WTC11 (cell line): ENCODE measurements around the gene PHLDB1. TPM values are rescaled to one million over a fixed set of nuclear protein-coding genes. Genes with fewer than 3 reads are reported as not detected.

Experiments
- ATAC-seq: fragments of 200-7000 bp; cut with Tn5 transposase; 2 replicates; pipeline ENCODE4 v1.10.0; 2021; ENCODE audit warnings: mild to moderate bottlenecking, moderate library complexity
- CTCF ChIA-PET: fragments of 300-600 bp; sonication (Branson Sonifier 250); formaldehyde crosslinking; loops from one replicate; lab custom pipeline; 2021; ENCODE audit warnings: antibody characterized with exemption; lab: Charles Lee
- POLR2A ChIA-PET: fragments of 350-600 bp; sonication (Branson Sonifier 250); formaldehyde crosslinking; loops from one replicate; lab custom pipeline; 2021; ENCODE audit warnings: antibody characterized with exemption; lab: Charles Lee
- DNase-seq: peaks from one replicate; pipeline ENCODE4 v3.0.0; 2021; ENCODE audit warnings: low spot score
- H3K27ac Mint-ChIP-seq: 2 replicates; pipeline ENCODE4 v1.8.0; 2021; ENCODE audit warnings: mixed read lengths
- H3K27me3 Mint-ChIP-seq: 2 replicates; pipeline ENCODE4 v1.8.0; 2021; ENCODE audit warnings: low read depth, mild to moderate bottlenecking, moderate library complexity, mixed read lengths
- H3K36me3 Mint-ChIP-seq: 2 replicates; pipeline ENCODE4 v1.8.0; 2021; ENCODE audit warnings: mixed read lengths
- H3K4me1 Mint-ChIP-seq: 2 replicates; pipeline ENCODE4 v1.8.0; 2022; ENCODE audit warnings: mixed read lengths
- H3K4me3 Mint-ChIP-seq: 2 replicates; pipeline ENCODE4 v1.8.0; 2021; ENCODE audit warnings: mild to moderate bottlenecking, moderate library complexity, mixed read lengths
- H3K9me3 Mint-ChIP-seq: 2 replicates; pipeline ENCODE4 v1.8.0; 2021; ENCODE audit warnings: mixed read lengths
- GRHL2 ChIP-seq: fragments of 250-450 bp; sonication (Bioruptor Pico); IDR thresholded peaks from 2 replicates; pipeline ENCODE4 v1.8.0; 2022; ENCODE audit warnings: mild to moderate bottlenecking, moderate library complexity; ENCODE audit not compliant: insufficient replicate concordance, severe bottlenecking
- KAT7 ChIP-seq: sonication (generic); formaldehyde crosslinking; IDR thresholded peaks from 2 replicates; pipeline ENCODE4 v1.8.1; 2023; ENCODE audit warnings: missing genetic modification reagents, mild to moderate bottlenecking, borderline replicate concordance
- NFATC4 ChIP-seq: fragments of 250-450 bp; sonication (Bioruptor Pico); IDR thresholded peaks from 2 replicates; pipeline ENCODE4 v1.9.0; 2021; ENCODE audit warnings: mild to moderate bottlenecking
- NFYB ChIP-seq: sonication (generic); formaldehyde crosslinking; conservative IDR thresholded peaks from 2 replicates; pipeline ENCODE4 v1.8.0; 2022; ENCODE audit warnings: low read depth, missing genetic modification reagents
- OVOL2 ChIP-seq: fragments of 250-450 bp; sonication (Bioruptor Pico); IDR thresholded peaks from 2 replicates; pipeline ENCODE4 v1.9.0; 2021; ENCODE audit warnings: mild to moderate bottlenecking, borderline replicate concordance
- PRRX2 ChIP-seq: fragments of 250-450 bp; sonication (Bioruptor Pico); IDR thresholded peaks from 2 replicates; pipeline ENCODE4 v1.8.0; 2021; ENCODE audit warnings: mild to moderate bottlenecking
- RELA ChIP-seq: sonication (generic); formaldehyde crosslinking; IDR thresholded peaks from 2 replicates; pipeline ENCODE4 v1.8.1; 2022; ENCODE audit warnings: missing genetic modification reagents, mild to moderate bottlenecking, borderline replicate concordance
- SMAD4 ChIP-seq: sonication (generic); formaldehyde crosslinking; IDR thresholded peaks from 2 replicates; pipeline ENCODE4 v1.8.0; 2022; ENCODE audit warnings: mild to moderate bottlenecking, missing genetic modification reagents
- SOX15 ChIP-seq: fragments of 250-450 bp; sonication (Bioruptor Pico); IDR thresholded peaks from 2 replicates; pipeline ENCODE4 v1.9.0; 2021; ENCODE audit warnings: mild to moderate bottlenecking
- TEAD4 ChIP-seq: sonication (generic); formaldehyde crosslinking; IDR thresholded peaks from 2 replicates; pipeline ENCODE4 v1.8.0; 2022; ENCODE audit warnings: mild to moderate bottlenecking, missing genetic modification reagents
- ZNF263 ChIP-seq: sonication (generic); formaldehyde crosslinking; IDR thresholded peaks from 2 replicates; pipeline ENCODE4 v1.8.1; 2022; ENCODE audit warnings: low read depth, mild to moderate bottlenecking, moderate library complexity, missing genetic modification reagents
- total RNA-seq: library from RNA; stranded (reverse); gene quantifications from 3 replicates; pipeline ENCODE4 v1.2.3, GENCODE V29; 2021
- TF ChIP-seq, protein P1 (sequence below): sonication (generic); formaldehyde crosslinking; IDR thresholded peaks from 2 replicates; pipeline ENCODE4 v1.8.0; 2022; ENCODE audit warnings: missing genetic modification reagents
- TF ChIP-seq, protein P2 (sequence below): sonication (generic); formaldehyde crosslinking; IDR thresholded peaks from 2 replicates; pipeline ENCODE4 v1.8.1; 2022; ENCODE audit warnings: missing genetic modification reagents, borderline replicate concordance
- TF ChIP-seq, protein P3 (sequence below): sonication (generic); formaldehyde crosslinking; IDR thresholded peaks from 2 replicates; pipeline ENCODE4 v1.8.1; 2023; ENCODE audit warnings: mild to moderate bottlenecking, missing genetic modification reagents
- TF ChIP-seq, protein P4 (sequence below): sonication (generic); formaldehyde crosslinking; IDR thresholded peaks from 2 replicates; pipeline ENCODE4 v1.8.1; 2023; ENCODE audit warnings: mild to moderate bottlenecking, moderate library complexity, missing genetic modification reagents
- TF ChIP-seq, protein P5 (sequence below): fragments of 250-450 bp; sonication (Bioruptor Pico); IDR thresholded peaks from 2 replicates; pipeline ENCODE4 v1.9.0; 2021; ENCODE audit warnings: mild to moderate bottlenecking, borderline replicate concordance
- TF ChIP-seq, protein P6 (sequence below): sonication (generic); formaldehyde crosslinking; IDR thresholded peaks from 2 replicates; pipeline ENCODE4 v1.8.0; 2022; ENCODE audit warnings: mild to moderate bottlenecking, missing genetic modification reagents
- TF ChIP-seq, protein P7 (sequence below): fragments of 250-450 bp; sonication (Bioruptor Pico); IDR thresholded peaks from 2 replicates; pipeline ENCODE4 v1.9.0; 2021; ENCODE audit warnings: mild to moderate bottlenecking
- TF ChIP-seq, protein P8 (sequence below): sonication (generic); formaldehyde crosslinking; IDR thresholded peaks from 2 replicates; pipeline ENCODE4 v1.8.0; 2022; ENCODE audit warnings: mild to moderate bottlenecking, missing genetic modification reagents

PHLDB1 gene
- total RNA-seq, 1 experiment from 2014 or later, result 83.1 TPM

DNA sequence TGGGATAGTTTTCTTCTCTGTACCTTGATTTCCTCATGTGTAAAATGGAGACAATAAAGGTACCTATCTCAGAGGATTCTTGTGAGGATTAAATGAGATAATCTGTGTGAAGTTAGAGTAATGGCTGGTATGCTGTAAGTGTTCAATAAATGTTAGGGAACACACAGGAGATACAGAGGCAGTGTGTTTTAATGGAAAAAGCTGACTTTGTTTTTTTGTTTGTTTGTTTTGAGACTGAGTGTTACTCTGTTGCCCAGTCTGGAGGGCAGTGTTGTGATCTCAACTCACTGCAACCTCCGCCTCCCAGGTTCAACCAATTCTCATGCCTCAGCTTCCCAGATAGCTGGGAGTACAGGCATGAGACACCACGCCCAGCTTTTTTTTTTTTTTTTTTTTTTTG, 37.7 kb upstream of the PHLDB1 start:
- H3K4me1 Mint-ChIP-seq, result peaks cover 14% of the 10 kb centered on the region
- no peaks in the 10 kb centered on the region for H3K9me3 Mint-ChIP-seq
- CTCF ChIA-PET, result no interaction called here
- ATAC-seq, result no peak
- TF ChIP-seq, protein P1, sequence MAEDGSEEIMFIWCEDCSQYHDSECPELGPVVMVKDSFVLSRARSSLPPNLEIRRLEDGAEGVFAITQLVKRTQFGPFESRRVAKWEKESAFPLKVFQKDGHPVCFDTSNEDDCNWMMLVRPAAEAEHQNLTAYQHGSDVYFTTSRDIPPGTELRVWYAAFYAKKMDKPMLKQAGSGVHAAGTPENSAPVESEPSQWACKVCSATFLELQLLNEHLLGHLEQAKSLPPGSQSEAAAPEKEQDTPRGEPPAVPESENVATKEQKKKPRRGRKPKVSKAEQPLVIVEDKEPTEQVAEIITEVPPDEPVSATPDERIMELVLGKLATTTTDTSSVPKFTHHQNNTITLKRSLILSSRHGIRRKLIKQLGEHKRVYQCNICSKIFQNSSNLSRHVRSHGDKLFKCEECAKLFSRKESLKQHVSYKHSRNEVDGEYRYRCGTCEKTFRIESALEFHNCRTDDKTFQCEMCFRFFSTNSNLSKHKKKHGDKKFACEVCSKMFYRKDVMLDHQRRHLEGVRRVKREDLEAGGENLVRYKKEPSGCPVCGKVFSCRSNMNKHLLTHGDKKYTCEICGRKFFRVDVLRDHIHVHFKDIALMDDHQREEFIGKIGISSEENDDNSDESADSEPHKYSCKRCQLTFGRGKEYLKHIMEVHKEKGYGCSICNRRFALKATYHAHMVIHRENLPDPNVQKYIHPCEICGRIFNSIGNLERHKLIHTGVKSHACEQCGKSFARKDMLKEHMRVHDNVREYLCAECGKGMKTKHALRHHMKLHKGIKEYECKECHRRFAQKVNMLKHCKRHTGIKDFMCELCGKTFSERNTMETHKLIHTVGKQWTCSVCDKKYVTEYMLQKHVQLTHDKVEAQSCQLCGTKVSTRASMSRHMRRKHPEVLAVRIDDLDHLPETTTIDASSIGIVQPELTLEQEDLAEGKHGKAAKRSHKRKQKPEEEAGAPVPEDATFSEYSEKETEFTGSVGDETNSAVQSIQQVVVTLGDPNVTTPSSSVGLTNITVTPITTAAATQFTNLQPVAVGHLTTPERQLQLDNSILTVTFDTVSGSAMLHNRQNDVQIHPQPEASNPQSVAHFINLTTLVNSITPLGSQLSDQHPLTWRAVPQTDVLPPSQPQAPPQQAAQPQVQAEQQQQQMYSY (CRISPR knock-in tag), result no peak
- no peak for TF ChIP-seq ZNF263 (CRISPR knock-in tag)
- TF ChIP-seq TEAD4 (CRISPR knock-in tag), result no peak
- TF ChIP-seq, protein P2, sequence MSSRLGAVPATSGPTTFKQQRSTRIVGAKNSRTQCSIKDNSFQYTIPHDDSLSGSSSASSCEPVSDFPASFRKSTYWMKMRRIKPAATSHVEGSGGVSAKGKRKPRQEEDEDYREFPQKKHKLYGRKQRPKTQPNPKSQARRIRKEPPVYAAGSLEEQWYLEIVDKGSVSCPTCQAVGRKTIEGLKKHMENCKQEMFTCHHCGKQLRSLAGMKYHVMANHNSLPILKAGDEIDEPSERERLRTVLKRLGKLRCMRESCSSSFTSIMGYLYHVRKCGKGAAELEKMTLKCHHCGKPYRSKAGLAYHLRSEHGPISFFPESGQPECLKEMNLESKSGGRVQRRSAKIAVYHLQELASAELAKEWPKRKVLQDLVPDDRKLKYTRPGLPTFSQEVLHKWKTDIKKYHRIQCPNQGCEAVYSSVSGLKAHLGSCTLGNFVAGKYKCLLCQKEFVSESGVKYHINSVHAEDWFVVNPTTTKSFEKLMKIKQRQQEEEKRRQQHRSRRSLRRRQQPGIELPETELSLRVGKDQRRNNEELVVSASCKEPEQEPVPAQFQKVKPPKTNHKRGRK, result no peak
- TF ChIP-seq PRRX2 (CRISPR knock-in tag), result no peak
- TF ChIP-seq, protein P3, sequence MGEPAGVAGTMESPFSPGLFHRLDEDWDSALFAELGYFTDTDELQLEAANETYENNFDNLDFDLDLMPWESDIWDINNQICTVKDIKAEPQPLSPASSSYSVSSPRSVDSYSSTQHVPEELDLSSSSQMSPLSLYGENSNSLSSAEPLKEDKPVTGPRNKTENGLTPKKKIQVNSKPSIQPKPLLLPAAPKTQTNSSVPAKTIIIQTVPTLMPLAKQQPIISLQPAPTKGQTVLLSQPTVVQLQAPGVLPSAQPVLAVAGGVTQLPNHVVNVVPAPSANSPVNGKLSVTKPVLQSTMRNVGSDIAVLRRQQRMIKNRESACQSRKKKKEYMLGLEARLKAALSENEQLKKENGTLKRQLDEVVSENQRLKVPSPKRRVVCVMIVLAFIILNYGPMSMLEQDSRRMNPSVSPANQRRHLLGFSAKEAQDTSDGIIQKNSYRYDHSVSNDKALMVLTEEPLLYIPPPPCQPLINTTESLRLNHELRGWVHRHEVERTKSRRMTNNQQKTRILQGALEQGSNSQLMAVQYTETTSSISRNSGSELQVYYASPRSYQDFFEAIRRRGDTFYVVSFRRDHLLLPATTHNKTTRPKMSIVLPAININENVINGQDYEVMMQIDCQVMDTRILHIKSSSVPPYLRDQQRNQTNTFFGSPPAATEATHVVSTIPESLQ (CRISPR knock-in tag), result no peak
- no peak for TF ChIP-seq KAT7 (CRISPR knock-in tag)
- TF ChIP-seq RELA (CRISPR knock-in tag), result no peak
- TF ChIP-seq, protein P4, sequence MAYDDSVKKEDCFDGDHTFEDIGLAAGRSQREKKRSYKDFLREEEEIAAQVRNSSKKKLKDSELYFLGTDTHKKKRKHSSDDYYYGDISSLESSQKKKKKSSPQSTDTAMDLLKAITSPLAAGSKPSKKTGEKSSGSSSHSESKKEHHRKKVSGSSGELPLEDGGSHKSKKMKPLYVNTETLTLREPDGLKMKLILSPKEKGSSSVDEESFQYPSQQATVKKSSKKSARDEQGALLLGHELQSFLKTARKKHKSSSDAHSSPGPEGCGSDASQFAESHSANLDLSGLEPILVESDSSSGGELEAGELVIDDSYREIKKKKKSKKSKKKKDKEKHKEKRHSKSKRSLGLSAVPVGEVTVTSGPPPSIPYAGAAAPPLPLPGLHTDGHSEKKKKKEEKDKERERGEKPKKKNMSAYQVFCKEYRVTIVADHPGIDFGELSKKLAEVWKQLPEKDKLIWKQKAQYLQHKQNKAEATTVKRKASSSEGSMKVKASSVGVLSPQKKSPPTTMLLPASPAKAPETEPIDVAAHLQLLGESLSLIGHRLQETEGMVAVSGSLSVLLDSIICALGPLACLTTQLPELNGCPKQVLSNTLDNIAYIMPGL (CRISPR knock-in tag), result no peak
- H3K27me3 Mint-ChIP-seq, result no peaks in the 10 kb centered on the region; the same call in 1 of the 2 replicates
- no peak overlapping the region for H3K27ac Mint-ChIP-seq
- POLR2A ChIA-PET, result no interaction called here
- H3K36me3 Mint-ChIP-seq, result no peaks in the 10 kb centered on the region; the same call in 1 of the 2 replicates
- no peak for DNase-seq
- no peak overlapping the region for H3K4me3 Mint-ChIP-seq

DNA sequence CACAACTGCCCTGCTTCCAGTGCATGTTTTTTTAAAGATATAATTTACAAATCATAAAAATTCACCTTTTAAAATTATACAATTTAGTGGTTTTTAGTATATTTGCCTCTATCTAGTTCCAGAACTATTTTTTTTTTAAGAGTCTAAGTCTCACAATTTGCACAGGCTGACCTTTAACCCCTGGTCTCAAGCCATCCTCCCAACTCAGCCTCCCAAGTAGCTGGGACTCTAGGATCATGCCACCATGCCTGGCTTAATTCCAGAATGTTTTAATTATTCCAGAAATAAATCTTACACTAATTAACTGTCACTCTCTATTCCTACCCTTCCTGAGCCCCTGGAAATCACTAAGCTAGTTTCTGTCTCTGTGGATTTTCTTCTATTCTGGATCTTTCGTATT, 36.6 kb upstream of the PHLDB1 start:
- POLR2A ChIA-PET, result no interaction called here
- Mint-ChIP-seq H3K4me1 (peaks cover 19% of the 10 kb centered on the region), H3K27ac (no peak overlapping the region), H3K36me3 (no peaks in the 10 kb centered on the region; the same call in 1 of the 2 replicates), H3K4me3 (no peak overlapping the region), H3K27me3 (no peaks in the 10 kb centered on the region; the same call in 1 of the 2 replicates), H3K9me3 (no peaks in the 10 kb centered on the region)
- CTCF ChIA-PET, result no interaction called here
- DNase-seq (no peak), ATAC-seq (no peak)
- no peak for TF ChIP-seq NFYB
- no peak for TF ChIP-seq NFATC4 (CRISPR knock-in tag)
- no peak for TF ChIP-seq GRHL2 (CRISPR knock-in tag)
- TF ChIP-seq, protein P5, sequence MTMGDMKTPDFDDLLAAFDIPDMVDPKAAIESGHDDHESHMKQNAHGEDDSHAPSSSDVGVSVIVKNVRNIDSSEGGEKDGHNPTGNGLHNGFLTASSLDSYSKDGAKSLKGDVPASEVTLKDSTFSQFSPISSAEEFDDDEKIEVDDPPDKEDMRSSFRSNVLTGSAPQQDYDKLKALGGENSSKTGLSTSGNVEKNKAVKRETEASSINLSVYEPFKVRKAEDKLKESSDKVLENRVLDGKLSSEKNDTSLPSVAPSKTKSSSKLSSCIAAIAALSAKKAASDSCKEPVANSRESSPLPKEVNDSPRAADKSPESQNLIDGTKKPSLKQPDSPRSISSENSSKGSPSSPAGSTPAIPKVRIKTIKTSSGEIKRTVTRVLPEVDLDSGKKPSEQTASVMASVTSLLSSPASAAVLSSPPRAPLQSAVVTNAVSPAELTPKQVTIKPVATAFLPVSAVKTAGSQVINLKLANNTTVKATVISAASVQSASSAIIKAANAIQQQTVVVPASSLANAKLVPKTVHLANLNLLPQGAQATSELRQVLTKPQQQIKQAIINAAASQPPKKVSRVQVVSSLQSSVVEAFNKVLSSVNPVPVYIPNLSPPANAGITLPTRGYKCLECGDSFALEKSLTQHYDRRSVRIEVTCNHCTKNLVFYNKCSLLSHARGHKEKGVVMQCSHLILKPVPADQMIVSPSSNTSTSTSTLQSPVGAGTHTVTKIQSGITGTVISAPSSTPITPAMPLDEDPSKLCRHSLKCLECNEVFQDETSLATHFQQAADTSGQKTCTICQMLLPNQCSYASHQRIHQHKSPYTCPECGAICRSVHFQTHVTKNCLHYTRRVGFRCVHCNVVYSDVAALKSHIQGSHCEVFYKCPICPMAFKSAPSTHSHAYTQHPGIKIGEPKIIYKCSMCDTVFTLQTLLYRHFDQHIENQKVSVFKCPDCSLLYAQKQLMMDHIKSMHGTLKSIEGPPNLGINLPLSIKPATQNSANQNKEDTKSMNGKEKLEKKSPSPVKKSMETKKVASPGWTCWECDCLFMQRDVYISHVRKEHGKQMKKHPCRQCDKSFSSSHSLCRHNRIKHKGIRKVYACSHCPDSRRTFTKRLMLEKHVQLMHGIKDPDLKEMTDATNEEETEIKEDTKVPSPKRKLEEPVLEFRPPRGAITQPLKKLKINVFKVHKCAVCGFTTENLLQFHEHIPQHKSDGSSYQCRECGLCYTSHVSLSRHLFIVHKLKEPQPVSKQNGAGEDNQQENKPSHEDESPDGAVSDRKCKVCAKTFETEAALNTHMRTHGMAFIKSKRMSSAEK (CRISPR knock-in tag), result no peak
- TF ChIP-seq OVOL2 (CRISPR knock-in tag), result no peak
- TF ChIP-seq, protein P6, sequence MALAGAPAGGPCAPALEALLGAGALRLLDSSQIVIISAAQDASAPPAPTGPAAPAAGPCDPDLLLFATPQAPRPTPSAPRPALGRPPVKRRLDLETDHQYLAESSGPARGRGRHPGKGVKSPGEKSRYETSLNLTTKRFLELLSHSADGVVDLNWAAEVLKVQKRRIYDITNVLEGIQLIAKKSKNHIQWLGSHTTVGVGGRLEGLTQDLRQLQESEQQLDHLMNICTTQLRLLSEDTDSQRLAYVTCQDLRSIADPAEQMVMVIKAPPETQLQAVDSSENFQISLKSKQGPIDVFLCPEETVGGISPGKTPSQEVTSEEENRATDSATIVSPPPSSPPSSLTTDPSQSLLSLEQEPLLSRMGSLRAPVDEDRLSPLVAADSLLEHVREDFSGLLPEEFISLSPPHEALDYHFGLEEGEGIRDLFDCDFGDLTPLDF, result no peak
- TF ChIP-seq, protein P7, sequence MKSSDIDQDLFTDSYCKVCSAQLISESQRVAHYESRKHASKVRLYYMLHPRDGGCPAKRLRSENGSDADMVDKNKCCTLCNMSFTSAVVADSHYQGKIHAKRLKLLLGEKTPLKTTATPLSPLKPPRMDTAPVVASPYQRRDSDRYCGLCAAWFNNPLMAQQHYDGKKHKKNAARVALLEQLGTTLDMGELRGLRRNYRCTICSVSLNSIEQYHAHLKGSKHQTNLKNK (CRISPR knock-in tag), result no peak
- TF ChIP-seq SOX15 (CRISPR knock-in tag), result no peak
- TF ChIP-seq, protein P8, sequence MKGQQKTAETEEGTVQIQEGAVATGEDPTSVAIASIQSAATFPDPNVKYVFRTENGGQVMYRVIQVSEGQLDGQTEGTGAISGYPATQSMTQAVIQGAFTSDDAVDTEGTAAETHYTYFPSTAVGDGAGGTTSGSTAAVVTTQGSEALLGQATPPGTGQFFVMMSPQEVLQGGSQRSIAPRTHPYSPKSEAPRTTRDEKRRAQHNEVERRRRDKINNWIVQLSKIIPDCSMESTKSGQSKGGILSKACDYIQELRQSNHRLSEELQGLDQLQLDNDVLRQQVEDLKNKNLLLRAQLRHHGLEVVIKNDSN (CRISPR knock-in tag), result no peak
- TF ChIP-seq SMAD4 (CRISPR knock-in tag), result no peak
